K562 (cell line): ENCODE results near the gene SOX18. TPM values are rescaled to one million over a fixed set of nuclear protein-coding genes. Genes with fewer than 3 reads are reported as not detected.

Source experiments
- ATAC-seq: fragments of 200-7000 bp; cut with Tn5 transposase; 3 replicates; pipeline ENCODE4 v1.9.1; 2020; ENCODE audit warnings: moderate library complexity
- BruUV-seq: library from RNA; stranded (reverse); fragments of 400-500 nt; replicated peaks from 2 replicates; lab custom pipeline; 2021; lab: Mats Ljungman, UMichigan
- CTCF ChIA-PET: fragments of 300-600 bp; formaldehyde crosslinking; extraction: SDS; loops from one replicate; lab custom pipeline; 2021; ENCODE audit warnings: low intra/inter-chr PET ratio; lab: Yijun Ruan, JAX
- POLR2A ChIA-PET: fragments of 300-600, 350-650 bp; sonication (Branson Sonifier 250); formaldehyde crosslinking; extraction: SDS; loops from one replicate; lab custom pipeline; 2021; ENCODE audit warnings: antibody characterized with exemption, inconsistent platforms; lab: Yijun Ruan, JAX
- DNase-seq, 4 experiments: peaks; one replicate each; pipeline versions ENCODE4 v3.0.0 to v3.0.0-alpha.2; 2011 to 2018; ENCODE audit warnings: low spot score in 3 of 4, mixed read lengths in 3 of 4; ENCODE audit errors: extremely low read depth in 1 of 4
- FAIRE-seq: peaks from 2 replicates; lab custom pipeline; 2011; peaks lifted over from hg19 to GRCh38; lab: Jason Lieb, UNC
- H2AFZ ChIP-seq: 2 replicates; pipeline ENCODE4 v1.6.0; 2011; ENCODE audit warnings: low read depth, low read length, control low read depth, inconsistent platforms
- H3K27ac ChIP-seq: fragments of 200-600 bp; 3 replicates; pipeline ENCODE4 v1.8.0; 2011; ENCODE audit warnings: low read depth, mild to moderate bottlenecking, control low read depth, inconsistent platforms, low read length, moderate library complexity, mixed read lengths; ENCODE audit errors: extremely low read depth
- H3K27me3 ChIP-seq, 2 experiments: fragments of 300-600 bp in 1 of 2; 2 replicates in 1 of 2; 3 replicates in 1 of 2; pipeline versions ENCODE4 v1.6.0 to v1.8.0; 2011; ENCODE audit warnings: inconsistent platforms in 2 of 2, low read length in 2 of 2, mild to moderate bottlenecking in 1 of 2, mixed read lengths in 1 of 2, moderate library complexity in 1 of 2; ENCODE audit not compliant: control insufficient read depth in 2 of 2, insufficient read depth in 2 of 2
- H3K36me3 ChIP-seq: fragments of 300-600 bp; 3 replicates; pipeline ENCODE4 v1.8.0; 2011; ENCODE audit warnings: mild to moderate bottlenecking, low read length, inconsistent platforms; ENCODE audit not compliant: control insufficient read depth, insufficient read depth
- H3K4me1 ChIP-seq, 2 experiments: fragments of 200-600 bp in 1 of 2; replicated peaks in 1 of 2; 2 replicates in 1 of 2; 3 replicates in 1 of 2; pipeline versions ENCODE4 v1.5.1 to v1.8.0; 2011; ENCODE audit warnings: inconsistent platforms in 2 of 2, low read length in 2 of 2, mild to moderate bottlenecking in 1 of 2, mixed read lengths in 1 of 2, moderate library complexity in 1 of 2; ENCODE audit not compliant: control insufficient read depth in 2 of 2, insufficient read depth in 2 of 2
- H3K4me2 ChIP-seq: 2 replicates; pipeline ENCODE4 v1.6.1; 2011; ENCODE audit warnings: low read length, control low read depth, inconsistent platforms, mixed read lengths; ENCODE audit not compliant: insufficient read depth
- H3K4me3 ChIP-seq: fragments of 200-600 bp; sonication (generic), shearing (Covaris generic); 2 replicates; pipeline ENCODE4 v1.5.1; 2016; ENCODE audit warnings: control low read depth, inconsistent platforms
- H3K79me2 ChIP-seq: fragments of 200-600 bp; 3 replicates; pipeline ENCODE4 v1.8.0; 2011; ENCODE audit warnings: low read length, inconsistent platforms; ENCODE audit not compliant: control insufficient read depth, insufficient read depth
- H3K9ac ChIP-seq, 2 experiments: 2 replicates each; pipeline versions ENCODE4 v1.6.0 to v1.6.1; 2011; ENCODE audit warnings: low read depth in 2 of 2, low read length in 2 of 2, control low read depth in 1 of 2, inconsistent platforms in 1 of 2, mild to moderate bottlenecking in 1 of 2, mixed read lengths in 1 of 2; ENCODE audit not compliant: insufficient read depth in 1 of 2
- H3K9me1 ChIP-seq: one replicate; pipeline ENCODE4 v1.6.0; 2011; ENCODE audit warnings: inconsistent platforms, mild to moderate bottlenecking, low read length, moderate library complexity; ENCODE audit not compliant: control insufficient read depth, insufficient read depth
- H3K9me3 ChIP-seq: replicated peaks from 2 replicates; pipeline ENCODE4 v1.5.1; 2011; ENCODE audit warnings: low read depth, low read length, inconsistent platforms; ENCODE audit not compliant: control insufficient read depth, insufficient read depth
- H4K20me1 ChIP-seq: replicated peaks from 2 replicates; pipeline ENCODE4 v1.6.1; 2011; ENCODE audit warnings: low read length, inconsistent platforms, mixed read lengths; ENCODE audit not compliant: control insufficient read depth, insufficient read depth
- DMBX1 ChIP-seq: fragments of 250-450 bp; sonication (Bioruptor Pico); IDR thresholded peaks from 2 replicates; pipeline ENCODE4 v1.8.0; 2022; ENCODE audit warnings: inconsistent platforms, mild to moderate bottlenecking, moderate library complexity, borderline replicate concordance
- GTF2A2 ChIP-seq: IDR thresholded peaks from 2 replicates; pipeline ENCODE4 v1.6.1; 2016; ENCODE audit warnings: mild to moderate bottlenecking, missing genetic modification characterization, missing compliant biosample characterization
- MEIS2 ChIP-seq: fragments of 450-650 bp; IDR thresholded peaks from 2 replicates; pipeline ENCODE4 v1.6.1; 2014; ENCODE audit warnings: mild to moderate bottlenecking; ENCODE audit not compliant: partially characterized antibody
- NR1H2 ChIP-seq: sonication (generic); formaldehyde crosslinking; IDR thresholded peaks from 2 replicates; pipeline ENCODE4 v1.4.0; 2020; ENCODE audit warnings: mild to moderate bottlenecking, missing genetic modification reagents
- POLR2AphosphoS2 ChIP-seq: IDR thresholded peaks from 2 replicates; pipeline ENCODE4 v1.6.1; 2012; ENCODE audit warnings: low read length, improper control_type of control experiment
- POLR2G ChIP-seq: fragments of 200-400 bp; formaldehyde crosslinking; IDR thresholded peaks from 2 replicates; pipeline ENCODE4 v1.6.1; 2017; ENCODE audit warnings: low read depth, mild to moderate bottlenecking, antibody characterized with exemption, low read length, moderate library complexity
- RBFOX2 ChIP-seq: fragments of 200-400 bp; formaldehyde crosslinking; IDR thresholded peaks from 2 replicates; pipeline ENCODE4 v1.6.1; 2017; ENCODE audit warnings: low read depth, mild to moderate bottlenecking, low read length, moderate library complexity
- RBM39 ChIP-seq: fragments of 200-400 bp; formaldehyde crosslinking; optimal IDR thresholded peaks from 2 replicates; pipeline ENCODE3; 2018; ENCODE audit warnings: low read depth, low read length
- ZNF589 ChIP-seq: fragments of 200-800 bp; sonication (Bioruptor generic); IDR thresholded peaks from 2 replicates; pipeline ENCODE4 v1.6.1; 2016; ENCODE audit warnings: low read depth, missing genetic modification characterization, missing compliant biosample characterization
- WGBS: fragments of 100-300 bp; shearing (Covaris generic); methylation state at CpG from one replicate; pipeline ENCODE4 v1.1.6; 2016; ENCODE audit warnings: low coverage, mixed read lengths; ENCODE audit not compliant: insufficient coverage; ENCODE audit errors: missing lambda C conversion rate; 5-methylcytosine and 5-hydroxymethylcytosine counted together
- in situ Hi-C: fragments of 300-500 bp; cut with MboI; formaldehyde crosslinking; loops from 4 replicates; pipeline ENCODE4 v1.15.0; 2018; ENCODE audit warnings: inconsistent platforms, mixed read lengths
- intact Hi-C: fragments of 100-400 bp; cut with micrococcal nuclease; formaldehyde crosslinking; loops from 2 replicates; pipeline ENCODE4 v1.14.2; 2022
- polyA plus RNA-seq, 8 experiments: library from polyadenylated mRNA; depleted of rRNA in 4 of 8; stranded (reverse) in 5 of 8; unstranded in 3 of 8; fragments of >200 nt; fragmentation: Nextera tagmentation in 2 of 8; fragmentation: Illumina TruSeq in 1 of 8; extraction: Ambion mirVana in 2 of 8; extraction: Trizol in 1 of 8; gene quantifications; 2 replicates each; pipeline versions ENCODE4 v1.2.1 to v1.2.3, GENCODE V29; 2011 to 2014; ENCODE audit warnings: inconsistent platforms in 1 of 8, missing spikeins in 1 of 8
- total RNA-seq, 7 experiments: library from RNA; depleted of rRNA in 6 of 7; stranded (reverse); fragments of >200 nt in 6 of 7; fragmentation: Illumina TruSeq in 2 of 7; extraction: Trizol in 2 of 7; gene quantifications; 2 replicates each; pipeline versions ENCODE4 v1.2.1 to v1.2.3, GENCODE V29; 2011 to 2021; ENCODE audit warnings: low replicate concordance in 1 of 7
- TF ChIP-seq, protein P1 (sequence below): sonication (generic); formaldehyde crosslinking; IDR thresholded peaks from 2 replicates; pipeline ENCODE4 v1.9.0; 2022; ENCODE audit warnings: mild to moderate bottlenecking, missing genetic modification reagents
- TF ChIP-seq, protein P2 (sequence below): fragments of 450-650 bp; IDR thresholded peaks from 2 replicates; pipeline ENCODE4 v1.6.1; 2018; ENCODE audit not compliant: partially characterized antibody

Gene SOX18
- total and polyA plus RNA-seq, 9 of the 15 experiments (the other 6 are each of a cell fraction or from before 2014, with no cell fraction given): 0.15 to 19.8 (median 0.33) TPM

DNA sequence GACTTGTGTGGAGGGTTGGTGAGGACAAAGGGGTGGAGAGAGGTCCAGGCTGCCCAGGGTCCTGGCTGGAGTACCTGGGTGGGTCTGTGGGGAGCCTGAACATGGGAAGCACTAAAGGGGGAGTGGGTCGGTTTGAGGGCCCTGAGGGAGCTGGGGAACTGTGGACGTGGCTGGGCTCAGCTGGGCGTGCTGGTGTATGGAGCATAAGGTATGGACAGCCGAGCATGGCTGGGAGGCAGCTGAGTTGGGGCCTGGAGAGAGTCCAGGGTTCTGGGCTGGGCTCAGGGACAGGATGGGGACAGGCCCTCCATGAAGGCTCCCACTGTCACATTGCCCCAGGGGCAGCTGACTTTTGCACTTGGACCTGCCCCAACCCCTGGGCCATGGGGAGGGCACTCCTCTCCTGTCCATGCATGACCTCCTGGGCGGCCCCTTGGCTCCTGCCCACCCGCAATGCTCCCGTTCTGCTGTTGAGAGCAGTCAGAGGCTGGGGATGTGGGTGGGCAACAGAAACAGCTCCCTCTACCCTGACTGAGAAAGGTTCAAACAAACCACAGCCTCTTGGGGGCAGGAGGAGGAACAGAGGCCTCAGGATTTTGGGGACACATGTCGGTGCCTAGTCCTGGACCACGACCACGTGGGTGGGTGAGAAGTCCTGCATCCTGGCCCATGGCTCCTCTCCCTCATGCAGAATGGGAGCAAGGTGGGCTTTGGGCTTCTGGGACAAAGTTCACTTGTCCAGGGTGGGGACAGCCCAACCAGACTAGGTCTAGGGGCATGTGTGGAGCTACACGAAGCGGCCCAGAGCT lies 9.0 kb downstream of the SOX18 start (continued):
- TF ChIP-seq MEIS2 (no peak), NR1H2 (CRISPR knock-in tag) (no peak), RBFOX2 (no peak), ZNF589 (CRISPR knock-in tag) (no peak), POLR2G (0 out of 2 replicates have a peak, but pooled peaks have one; percentile 22)
- TF ChIP-seq, protein P1, sequence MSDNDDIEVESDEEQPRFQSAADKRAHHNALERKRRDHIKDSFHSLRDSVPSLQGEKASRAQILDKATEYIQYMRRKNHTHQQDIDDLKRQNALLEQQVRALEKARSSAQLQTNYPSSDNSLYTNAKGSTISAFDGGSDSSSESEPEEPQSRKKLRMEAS (CRISPR knock-in tag): peak; percentile 36; the same call in 1 of the 2 replicates

DNA sequence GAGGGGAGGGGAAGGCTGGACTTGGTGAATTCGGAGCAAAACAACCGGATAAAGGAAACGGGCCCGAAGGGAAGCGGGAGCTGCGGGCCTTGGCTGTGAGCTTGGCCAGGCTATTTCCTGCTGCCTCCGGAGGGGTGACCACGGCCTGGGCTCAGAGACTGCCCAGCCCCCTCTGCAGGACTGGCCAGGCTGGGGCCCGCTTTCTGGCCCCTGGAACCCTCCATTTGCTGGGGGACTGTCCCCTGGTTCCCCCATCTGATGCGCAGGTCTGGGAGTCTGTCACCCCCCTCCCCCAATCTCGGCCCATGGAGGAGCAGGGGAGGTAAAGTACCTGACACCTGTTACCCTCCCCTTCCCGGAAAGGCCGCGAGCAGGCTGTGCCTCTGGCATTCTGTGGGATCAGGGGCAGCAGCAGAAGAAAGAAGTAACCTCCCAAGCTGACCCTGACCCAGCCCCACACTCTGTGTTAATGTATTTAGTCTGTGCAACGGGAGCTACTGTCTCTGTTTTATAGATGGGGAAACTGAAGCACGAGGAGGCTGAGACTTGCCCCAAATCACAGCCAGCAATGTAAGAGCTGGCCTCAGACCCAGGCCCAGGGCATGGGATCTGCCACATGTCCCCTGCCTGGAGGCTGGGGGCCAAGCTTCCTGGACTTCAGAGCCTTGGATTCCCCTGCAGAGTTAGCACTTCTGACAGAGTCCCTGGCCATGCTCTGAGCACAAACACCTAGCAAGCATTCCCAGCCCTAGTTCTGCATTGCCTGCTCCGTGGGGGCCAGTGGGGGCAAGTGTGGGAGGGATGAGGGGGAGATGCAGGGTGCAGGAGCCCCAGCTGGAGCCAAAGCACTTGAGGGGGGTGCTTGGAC lies 9.9 kb downstream of the SOX18 start:
- Histone ChIP-seq H3K4me1 (peaks cover 37 to 82% of the 10 kb centered on the region in 2 experiments), H3K9me3 (no peaks in the 10 kb centered on the region), H3K27ac (peak overlapping the region; percentile 83; the same call in 1 of the 3 replicates), H3K9ac (peak overlapping the region; percentile 69 to 92; a peak in 3 of 4 replicates), H3K9me1 (peaks cover 5% of the 10 kb centered on the region), H3K4me2 (peak overlapping the region; percentile 74; the same call in 1 of the 2 replicates), H3K27me3 (no peaks in the 10 kb centered on the region), H3K4me3 (peak overlapping the region; percentile 51), H4K20me1 (no peaks in the 10 kb centered on the region), H3K36me3 (peaks cover 8% of the 10 kb centered on the region; the same call in 1 of the 3 replicates), H2AFZ (peak overlapping the region; percentile 96), H3K79me2 (no peaks in the 10 kb centered on the region; the same call in 2 of the 3 replicates)
- ChIA-PET POLR2A (interaction anchor here (0.6 to 2.0 kb wide), 7 partner anchors 7 to 216 kb away, joined by 3 to 14 read pairs (median 3); partner anchors contain the start of gene PCMTD2), CTCF (interaction anchor here (1.0 to 2.1 kb wide), 3 partner anchors 58 to 501 kb away, joined by 3 to 16 read pairs (median 4); partner anchors contain the start of gene PRPF6)
- DNase-seq: peak in 2 of 4 experiments; percentile 22 to 28
- FAIRE-seq: peak; percentile 32
- in situ Hi-C loops: no loop called here
- peak; percentile 11 for ATAC-seq
- intact Hi-C loops: loop anchor here (2.0 to 5.0 kb wide), 3 partner anchors 15 to 502 kb away; partner anchors contain the start of gene PTK6
- BruUV-seq: TSS peak; percentile 35
- WGBS: 22% methylated on average over 12 of the region's 17 CpGs
- TF ChIP-seq DMBX1 (CRISPR knock-in tag) (0 out of 2 replicates have a peak, but pooled peaks have one; percentile 12), RBM39 (no peak), POLR2AphosphoS2 (no peak), GTF2A2 (tag) (no peak)
- TF ChIP-seq, protein P2, sequence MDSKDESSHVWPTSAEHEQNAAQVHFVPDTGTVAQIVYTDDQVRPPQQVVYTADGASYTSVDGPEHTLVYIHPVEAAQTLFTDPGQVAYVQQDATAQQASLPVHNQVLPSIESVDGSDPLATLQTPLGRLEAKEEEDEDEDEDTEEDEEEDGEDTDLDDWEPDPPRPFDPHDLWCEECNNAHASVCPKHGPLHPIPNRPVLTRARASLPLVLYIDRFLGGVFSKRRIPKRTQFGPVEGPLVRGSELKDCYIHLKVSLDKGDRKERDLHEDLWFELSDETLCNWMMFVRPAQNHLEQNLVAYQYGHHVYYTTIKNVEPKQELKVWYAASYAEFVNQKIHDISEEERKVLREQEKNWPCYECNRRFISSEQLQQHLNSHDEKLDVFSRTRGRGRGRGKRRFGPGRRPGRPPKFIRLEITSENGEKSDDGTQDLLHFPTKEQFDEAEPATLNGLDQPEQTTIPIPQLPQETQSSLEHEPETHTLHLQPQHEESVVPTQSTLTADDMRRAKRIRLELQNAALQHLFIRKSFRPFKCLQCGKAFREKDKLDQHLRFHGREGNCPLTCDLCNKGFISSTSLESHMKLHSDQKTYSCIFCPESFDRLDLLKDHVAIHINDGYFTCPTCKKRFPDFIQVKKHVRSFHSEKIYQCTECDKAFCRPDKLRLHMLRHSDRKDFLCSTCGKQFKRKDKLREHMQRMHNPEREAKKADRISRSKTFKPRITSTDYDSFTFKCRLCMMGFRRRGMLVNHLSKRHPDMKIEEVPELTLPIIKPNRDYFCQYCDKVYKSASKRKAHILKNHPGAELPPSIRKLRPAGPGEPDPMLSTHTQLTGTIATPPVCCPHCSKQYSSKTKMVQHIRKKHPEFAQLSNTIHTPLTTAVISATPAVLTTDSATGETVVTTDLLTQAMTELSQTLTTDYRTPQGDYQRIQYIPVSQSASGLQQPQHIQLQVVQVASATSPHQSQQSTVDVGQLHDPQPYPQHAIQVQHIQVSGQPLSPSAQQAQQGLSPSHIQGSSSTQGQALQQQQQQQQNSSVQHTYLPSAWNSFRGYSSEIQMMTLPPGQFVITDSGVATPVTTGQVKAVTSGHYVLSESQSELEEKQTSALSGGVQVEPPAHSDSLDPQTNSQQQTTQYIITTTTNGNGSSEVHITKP: peak; percentile 38
